LNCaP clone FGC (cell line): Measurements from ENCODE around the gene TMEM198.

Experiments
- DNase-seq: peaks from one replicate; pipeline ENCODE4 v3.0.0-alpha.2; 2011; ENCODE audit warnings: low read depth
- H3K4me3 ChIP-seq: 2 replicates; pipeline ENCODE4 v1.5.1; 2011; ENCODE audit warnings: mild to moderate bottlenecking, low read depth, low read length, control low read depth
- TF ChIP-seq, protein P1 (sequence below): IDR thresholded peaks from 2 replicates; pipeline ENCODE4 v1.5.1; 2012; ENCODE audit warnings: mild to moderate bottlenecking; ENCODE audit not compliant: control insufficient read depth, insufficient read depth; ENCODE audit errors: extremely low read depth

The TMEM198 gene

DNA sequence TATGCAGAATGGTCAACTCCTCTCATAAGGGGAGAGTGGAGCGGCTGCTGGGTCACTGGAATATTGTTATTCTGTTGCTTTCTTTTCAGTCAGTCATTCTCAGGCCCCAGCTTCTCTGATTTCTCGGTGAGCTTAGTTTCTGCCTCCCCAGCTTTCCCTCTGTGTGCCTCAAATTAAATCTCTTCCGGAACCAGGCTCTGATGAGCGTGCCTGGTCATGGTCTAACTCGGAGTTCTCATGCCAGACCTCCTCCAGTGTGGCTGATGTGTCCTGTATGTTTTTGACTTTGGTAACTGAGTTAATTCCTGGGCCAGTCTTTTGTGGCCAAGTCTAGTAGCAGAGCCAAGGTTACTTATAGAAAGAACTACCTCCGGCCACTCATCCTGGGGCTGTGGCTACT lies 48.9 kb downstream of the TMEM198 start:
- TF ChIP-seq, protein P1, sequence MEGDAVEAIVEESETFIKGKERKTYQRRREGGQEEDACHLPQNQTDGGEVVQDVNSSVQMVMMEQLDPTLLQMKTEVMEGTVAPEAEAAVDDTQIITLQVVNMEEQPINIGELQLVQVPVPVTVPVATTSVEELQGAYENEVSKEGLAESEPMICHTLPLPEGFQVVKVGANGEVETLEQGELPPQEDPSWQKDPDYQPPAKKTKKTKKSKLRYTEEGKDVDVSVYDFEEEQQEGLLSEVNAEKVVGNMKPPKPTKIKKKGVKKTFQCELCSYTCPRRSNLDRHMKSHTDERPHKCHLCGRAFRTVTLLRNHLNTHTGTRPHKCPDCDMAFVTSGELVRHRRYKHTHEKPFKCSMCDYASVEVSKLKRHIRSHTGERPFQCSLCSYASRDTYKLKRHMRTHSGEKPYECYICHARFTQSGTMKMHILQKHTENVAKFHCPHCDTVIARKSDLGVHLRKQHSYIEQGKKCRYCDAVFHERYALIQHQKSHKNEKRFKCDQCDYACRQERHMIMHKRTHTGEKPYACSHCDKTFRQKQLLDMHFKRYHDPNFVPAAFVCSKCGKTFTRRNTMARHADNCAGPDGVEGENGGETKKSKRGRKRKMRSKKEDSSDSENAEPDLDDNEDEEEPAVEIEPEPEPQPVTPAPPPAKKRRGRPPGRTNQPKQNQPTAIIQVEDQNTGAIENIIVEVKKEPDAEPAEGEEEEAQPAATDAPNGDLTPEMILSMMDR = no peak
- DNase-seq = no peak
- H3K4me3 ChIP-seq = no peak overlapping the region

GRCh38 chr2:219593154-219593553 lies 49.3 kb downstream of the TMEM198 start:
- no peak overlapping the region for H3K4me3 ChIP-seq
- TF ChIP-seq, protein P1 = no peak
- DNase-seq = no peak

- no peak for DNase-seq
- no peak overlapping the region for H3K4me3 ChIP-seq
- TF ChIP-seq, protein P1 = no peak
Measured at GRCh38 chr2:219595256-219595655, 51.4 kb downstream of the TMEM198 start.

- H3K4me3 ChIP-seq = peak overlapping the region; percentile 94
- TF ChIP-seq, protein P1 = no peak
- no peak for DNase-seq
Measured at GRCh38 chr2:219596954-219597551, 53.2 kb downstream of the TMEM198 start.

DNA sequence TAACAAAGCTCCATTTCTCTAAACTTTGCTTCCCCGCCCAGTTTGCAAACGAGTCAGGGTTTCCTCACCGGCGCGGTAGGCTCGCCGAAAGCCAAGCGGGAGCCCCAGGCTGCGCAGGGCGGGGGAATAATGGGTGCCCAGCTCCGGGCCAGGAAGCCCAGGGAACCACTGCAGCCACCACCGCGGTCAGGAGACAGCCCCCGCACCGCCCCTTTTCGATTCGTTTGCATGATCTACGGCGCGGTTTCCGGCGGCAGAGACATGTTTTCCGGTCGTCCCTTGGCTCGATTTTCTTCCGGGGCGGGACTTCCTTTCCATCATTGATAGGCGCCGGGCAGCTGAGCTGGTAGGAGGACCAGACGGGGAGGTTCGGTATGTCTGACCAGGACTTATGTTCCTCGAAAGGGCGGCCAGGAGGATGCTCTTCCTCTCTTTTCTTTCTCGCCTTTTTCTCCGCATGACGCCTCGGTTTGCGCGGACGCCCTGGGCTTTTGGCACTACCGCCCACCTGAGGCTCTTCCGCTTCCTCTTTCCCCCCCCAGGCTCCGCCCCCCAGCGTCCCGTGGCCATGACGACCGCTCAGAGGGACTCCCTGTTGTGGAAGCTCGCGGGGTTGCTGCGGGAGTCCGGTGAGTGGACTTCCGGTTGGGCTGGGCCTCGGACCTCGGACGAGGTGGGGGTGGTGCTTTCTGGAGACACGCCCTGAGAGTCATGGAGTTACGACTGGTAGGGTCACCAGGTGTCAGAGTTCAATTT lies 53.9 kb downstream of the TMEM198 start, which contains the start of gene STK11IP:
Gene STK11IP (plus strand): TSS at position 306 of the 756 bp plus-strand sequence. CDS start 263 bp downstream, at position 569.
- TF ChIP-seq, protein P1 = no peak
- peak; percentile 90 for DNase-seq

DNA sequence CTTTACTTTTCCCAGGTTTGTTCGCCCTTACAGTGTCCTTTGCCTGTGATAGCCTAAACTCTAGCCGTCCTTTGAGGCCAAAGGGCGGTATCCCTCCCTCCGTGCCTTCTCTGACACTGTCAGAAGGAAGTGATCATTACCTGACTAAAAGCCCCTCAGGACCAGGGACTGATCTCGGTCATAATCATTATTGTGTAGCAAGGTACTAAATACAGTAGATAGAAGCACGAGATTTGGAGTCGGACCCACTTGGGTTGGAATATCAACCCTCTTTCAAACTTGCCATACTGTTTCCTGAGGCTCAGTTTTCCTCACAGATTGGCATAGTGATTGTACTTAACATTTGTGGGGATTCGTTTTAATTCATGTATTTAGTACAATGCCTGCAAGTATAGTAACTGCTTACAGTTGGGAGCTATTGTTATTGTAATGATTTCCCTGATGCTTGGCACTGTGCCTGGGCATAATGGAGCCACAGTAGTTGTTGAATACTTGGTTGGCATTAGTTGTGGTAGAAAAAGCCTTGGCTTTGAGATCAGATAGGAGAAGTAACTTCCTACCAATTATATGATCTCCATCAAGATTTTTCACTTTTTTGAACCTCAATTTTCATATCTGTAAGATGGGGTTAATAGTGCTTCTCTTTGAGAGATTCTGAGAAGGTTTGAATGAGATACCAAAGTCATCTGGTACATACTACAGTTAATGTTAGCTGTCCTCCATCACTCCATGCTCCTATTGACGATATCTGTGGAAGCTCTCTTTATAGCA lies 54.7 kb downstream of the TMEM198 start:
- no peak for DNase-seq
- peak overlapping the region; percentile 94 for H3K4me3 ChIP-seq
- TF ChIP-seq, protein P1 = no peak

More for the DNA sequence above, 53.9 kb downstream of the TMEM198 start, which contains the start of gene STK11IP:
- H3K4me3 ChIP-seq = peak within 1 kb of the TSS; percentile 94
